ENCODE measurements around the gene HPCAL4.

HPCAL4 gene

GRCh38 chr1:39639305-39640130, 51.7 kb downstream of the HPCAL4 start, which contains the start of gene HEYL:
Gene HEYL (minus strand): TSS chr1:39639643. CDS start chr1:39639625, 18 bp downstream.
- Histone ChIP-seq H3K9ac (ENCODE audit: low read length in 2 of 2) (peak within 1 kb of the TSS; percentile 9 to 21), H3K36me3 (ENCODE audit: control insufficient read depth in 2 of 2, insufficient read depth in 2 of 2, low read length in 2 of 2) (no peaks in the 10 kb centered on the region), H3K27ac (ENCODE audit: low read length) (peak within 1 kb of the TSS; percentile 41), H3K27me3 (ENCODE audit: control insufficient read depth in 1 of 2, insufficient read depth in 2 of 2, low read length in 2 of 2) (peaks cover 38% of the 10 kb centered on the region in 2 donors), H3K4me3 (ENCODE audit: low read length in 2 of 2) (peak within 1 kb of the TSS; percentile 6 to 62), H3K4me1 (ENCODE audit: control insufficient read depth, insufficient read depth, low read length) (no peaks in the 10 kb centered on the region), H3K9me3 (ENCODE audit: control insufficient read depth in 2 of 2, low read length in 2 of 2) (no peaks in the 10 kb centered on the region)

- no peaks in the 10 kb centered on the region for H3K36me3 ChIP-seq (ENCODE audit: control insufficient read depth in 2 of 2, insufficient read depth in 2 of 2, low read length in 2 of 2)
- peak overlapping the region; percentile 18 for H3K27ac ChIP-seq (ENCODE audit: low read length)
- H3K9me3 ChIP-seq (ENCODE audit: control insufficient read depth in 2 of 2, low read length in 2 of 2), result no peaks in the 10 kb centered on the region
- H3K27me3 ChIP-seq (ENCODE audit: control insufficient read depth in 1 of 2, insufficient read depth in 2 of 2, low read length in 2 of 2), result peaks cover 38% of the 10 kb centered on the region in 2 donors
- peak overlapping the region; percentile 6 to 62 for H3K4me3 ChIP-seq (ENCODE audit: low read length in 2 of 2)
- H3K4me1 ChIP-seq (ENCODE audit: control insufficient read depth, insufficient read depth, low read length), result no peaks in the 10 kb centered on the region
- peak overlapping the region; percentile 9 to 21 for H3K9ac ChIP-seq (ENCODE audit: low read length in 2 of 2)
Measured at GRCh38 chr1:39638965-39639304, 52.3 kb downstream of the HPCAL4 start.

GRCh38 chr1:39637361-39637760, 53.9 kb downstream of the HPCAL4 start:
- peaks cover 37 to 44% of the 10 kb centered on the region in 2 donors for H3K27me3 ChIP-seq (ENCODE audit: control insufficient read depth in 1 of 2, insufficient read depth in 2 of 2, low read length in 2 of 2)
- no peak overlapping the region for H3K27ac ChIP-seq (ENCODE audit: low read length)
- peak overlapping the region; percentile 24 to 62 for H3K4me3 ChIP-seq (ENCODE audit: low read length in 2 of 2)
- peak overlapping the region; percentile 8 to 13 for H3K9ac ChIP-seq (ENCODE audit: low read length in 2 of 2)
- H3K4me1 ChIP-seq (ENCODE audit: control insufficient read depth, insufficient read depth, low read length), result peaks cover 7% of the 10 kb centered on the region
- no peaks in the 10 kb centered on the region for H3K36me3 ChIP-seq (ENCODE audit: control insufficient read depth in 2 of 2, insufficient read depth in 2 of 2, low read length in 2 of 2)
- H3K9me3 ChIP-seq (ENCODE audit: control insufficient read depth in 2 of 2, low read length in 2 of 2), result no peaks in the 10 kb centered on the region

DNA sequence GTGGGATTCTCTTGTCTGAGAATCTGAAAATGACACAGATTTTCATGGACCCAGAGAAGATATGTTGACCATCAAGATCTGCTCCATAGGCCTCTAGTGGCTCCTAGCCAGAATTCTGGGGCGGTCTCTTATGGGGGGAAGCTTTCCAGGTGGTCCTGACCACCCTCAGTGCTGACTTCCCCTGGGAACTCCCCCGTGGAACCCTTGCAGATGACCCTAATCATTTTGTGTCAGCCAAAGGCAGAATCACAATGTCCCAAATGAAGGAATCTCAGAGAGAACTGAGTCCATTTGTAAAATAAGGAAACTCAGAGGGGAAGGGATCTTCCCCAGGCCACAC, 55.4 kb downstream of the HPCAL4 start:
- Histone ChIP-seq H3K27me3 (ENCODE audit: control insufficient read depth in 1 of 2, insufficient read depth in 2 of 2, low read length in 2 of 2) (peaks cover 35 to 44% of the 10 kb centered on the region in 2 donors), H3K4me1 (ENCODE audit: control insufficient read depth, insufficient read depth, low read length) (peaks cover 11% of the 10 kb centered on the region), H3K27ac (ENCODE audit: low read length) (peak overlapping the region; percentile 41), H3K9ac (ENCODE audit: low read length in 2 of 2) (no peak overlapping the region), H3K36me3 (ENCODE audit: control insufficient read depth in 2 of 2, insufficient read depth in 2 of 2, low read length in 2 of 2) (no peaks in the 10 kb centered on the region), H3K4me3 (ENCODE audit: low read length in 2 of 2) (peak overlapping the region; percentile 40 to 41), H3K9me3 (ENCODE audit: control insufficient read depth in 2 of 2, low read length in 2 of 2) (no peaks in the 10 kb centered on the region)

DNA sequence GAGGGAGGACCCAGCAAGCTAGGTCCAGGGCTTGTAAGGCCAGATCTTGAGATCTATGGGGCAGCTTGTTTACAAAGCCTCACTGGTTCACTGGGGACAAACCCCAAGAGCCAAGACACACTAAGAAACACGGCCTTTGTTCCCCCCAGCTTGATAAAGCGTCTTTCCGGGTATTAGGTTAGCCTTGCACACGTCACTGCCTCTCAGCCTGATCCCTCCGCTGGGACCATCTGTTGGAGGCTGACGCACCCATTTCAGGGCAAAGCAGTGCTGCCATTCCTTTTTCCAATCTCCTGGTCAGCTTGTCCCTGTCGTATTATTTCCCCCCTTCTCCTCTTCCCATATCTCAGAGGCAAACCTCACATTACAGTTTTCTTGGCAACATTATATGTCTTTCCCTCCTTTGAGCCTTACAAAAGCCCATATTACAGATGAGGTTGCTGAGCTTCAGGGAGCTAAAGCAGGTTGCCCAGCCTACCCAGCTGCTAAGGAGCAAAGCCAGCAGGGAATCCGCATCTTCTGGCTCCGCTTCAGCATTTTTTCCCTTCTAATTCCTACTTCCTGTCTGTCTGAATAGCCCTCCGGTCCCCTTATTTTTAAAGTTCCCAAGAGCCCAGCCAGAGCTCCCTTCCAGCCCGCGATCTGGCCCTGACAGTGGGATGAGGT, 55.9 kb downstream of the HPCAL4 start:
- Histone ChIP-seq H3K9me3 (ENCODE audit: control insufficient read depth in 2 of 2, low read length in 2 of 2) (no peaks in the 10 kb centered on the region), H3K4me1 (ENCODE audit: control insufficient read depth, insufficient read depth, low read length) (peaks cover 11% of the 10 kb centered on the region), H3K9ac (ENCODE audit: low read length in 2 of 2) (no peak overlapping the region), H3K36me3 (ENCODE audit: control insufficient read depth in 2 of 2, insufficient read depth in 2 of 2, low read length in 2 of 2) (no peaks in the 10 kb centered on the region), H3K4me3 (ENCODE audit: low read length in 2 of 2) (peak overlapping the region; percentile 40 to 41), H3K27ac (ENCODE audit: low read length) (peak overlapping the region; percentile 41), H3K27me3 (ENCODE audit: control insufficient read depth in 1 of 2, insufficient read depth in 2 of 2, low read length in 2 of 2) (peaks cover 34 to 42% of the 10 kb centered on the region in 2 donors)

DNA sequence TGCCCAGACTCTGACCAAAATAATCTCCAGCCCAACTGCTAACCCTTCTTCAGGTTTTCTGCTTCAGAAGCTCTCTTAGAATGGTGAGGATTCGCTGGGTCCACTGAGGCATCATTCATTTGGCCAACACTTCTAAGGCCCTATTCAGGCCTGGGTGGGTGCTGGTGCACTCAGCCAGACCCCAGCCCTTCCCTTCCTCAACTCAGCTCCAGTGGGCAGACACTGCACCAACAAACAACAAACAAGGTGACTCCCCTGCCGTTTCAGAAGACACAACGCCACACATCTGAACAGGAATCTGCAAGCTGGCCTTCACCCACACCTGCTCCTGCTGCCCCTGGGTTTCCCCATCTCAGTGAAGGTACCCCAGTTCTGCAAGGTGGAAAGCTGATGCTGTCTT, 57.8 kb downstream of the HPCAL4 start:
- Histone ChIP-seq H3K4me3 (ENCODE audit: low read length in 2 of 2) (peak overlapping the region; percentile 17 to 49), H3K4me1 (ENCODE audit: control insufficient read depth, insufficient read depth, low read length) (peaks cover 11% of the 10 kb centered on the region), H3K27ac (ENCODE audit: low read length) (peak overlapping the region; percentile 24), H3K36me3 (ENCODE audit: control insufficient read depth in 2 of 2, insufficient read depth in 2 of 2, low read length in 2 of 2) (peaks cover 2% of the 10 kb centered on the region in 2 donors), H3K27me3 (ENCODE audit: control insufficient read depth in 1 of 2, insufficient read depth in 2 of 2, low read length in 2 of 2) (peaks cover 25% of the 10 kb centered on the region in 2 donors), H3K9me3 (ENCODE audit: control insufficient read depth in 2 of 2, low read length in 2 of 2) (no peaks in the 10 kb centered on the region), H3K9ac (ENCODE audit: low read length in 2 of 2) (peak overlapping the region; percentile 24 to 47)

- Histone ChIP-seq H3K4me3 (ENCODE audit: low read length in 2 of 2) (peak overlapping the region; percentile 17 to 58), H3K4me1 (ENCODE audit: control insufficient read depth, insufficient read depth, low read length) (peaks cover 11% of the 10 kb centered on the region), H3K27me3 (ENCODE audit: control insufficient read depth in 1 of 2, insufficient read depth in 2 of 2, low read length in 2 of 2) (peaks cover 19 to 23% of the 10 kb centered on the region in 2 donors), H3K9ac (ENCODE audit: low read length in 2 of 2) (peak overlapping the region; percentile 24 to 47), H3K36me3 (ENCODE audit: control insufficient read depth in 2 of 2, insufficient read depth in 2 of 2, low read length in 2 of 2) (peaks cover 2% of the 10 kb centered on the region in 2 donors), H3K9me3 (ENCODE audit: control insufficient read depth in 2 of 2, low read length in 2 of 2) (no peaks in the 10 kb centered on the region), H3K27ac (ENCODE audit: low read length) (peak overlapping the region; percentile 41)
Measured at GRCh38 chr1:39632682-39633417, 58.4 kb downstream of the HPCAL4 start.

- Histone ChIP-seq H3K4me1 (ENCODE audit: control insufficient read depth, insufficient read depth, low read length) (peaks cover 11% of the 10 kb centered on the region), H3K36me3 (ENCODE audit: control insufficient read depth in 2 of 2, insufficient read depth in 2 of 2, low read length in 2 of 2) (peaks cover 2% of the 10 kb centered on the region in 2 donors), H3K27me3 (ENCODE audit: control insufficient read depth in 1 of 2, insufficient read depth in 2 of 2, low read length in 2 of 2) (peaks cover 14 to 18% of the 10 kb centered on the region in 2 donors), H3K9me3 (ENCODE audit: control insufficient read depth in 2 of 2, low read length in 2 of 2) (no peaks in the 10 kb centered on the region), H3K27ac (ENCODE audit: low read length) (no peak overlapping the region), H3K4me3 (ENCODE audit: low read length in 2 of 2) (peak overlapping the region in 1 of 2 donors; percentile 58), H3K9ac (ENCODE audit: low read length in 2 of 2) (no peak overlapping the region)
Measured at GRCh38 chr1:39632323-39632681, 58.9 kb downstream of the HPCAL4 start.

DNA sequence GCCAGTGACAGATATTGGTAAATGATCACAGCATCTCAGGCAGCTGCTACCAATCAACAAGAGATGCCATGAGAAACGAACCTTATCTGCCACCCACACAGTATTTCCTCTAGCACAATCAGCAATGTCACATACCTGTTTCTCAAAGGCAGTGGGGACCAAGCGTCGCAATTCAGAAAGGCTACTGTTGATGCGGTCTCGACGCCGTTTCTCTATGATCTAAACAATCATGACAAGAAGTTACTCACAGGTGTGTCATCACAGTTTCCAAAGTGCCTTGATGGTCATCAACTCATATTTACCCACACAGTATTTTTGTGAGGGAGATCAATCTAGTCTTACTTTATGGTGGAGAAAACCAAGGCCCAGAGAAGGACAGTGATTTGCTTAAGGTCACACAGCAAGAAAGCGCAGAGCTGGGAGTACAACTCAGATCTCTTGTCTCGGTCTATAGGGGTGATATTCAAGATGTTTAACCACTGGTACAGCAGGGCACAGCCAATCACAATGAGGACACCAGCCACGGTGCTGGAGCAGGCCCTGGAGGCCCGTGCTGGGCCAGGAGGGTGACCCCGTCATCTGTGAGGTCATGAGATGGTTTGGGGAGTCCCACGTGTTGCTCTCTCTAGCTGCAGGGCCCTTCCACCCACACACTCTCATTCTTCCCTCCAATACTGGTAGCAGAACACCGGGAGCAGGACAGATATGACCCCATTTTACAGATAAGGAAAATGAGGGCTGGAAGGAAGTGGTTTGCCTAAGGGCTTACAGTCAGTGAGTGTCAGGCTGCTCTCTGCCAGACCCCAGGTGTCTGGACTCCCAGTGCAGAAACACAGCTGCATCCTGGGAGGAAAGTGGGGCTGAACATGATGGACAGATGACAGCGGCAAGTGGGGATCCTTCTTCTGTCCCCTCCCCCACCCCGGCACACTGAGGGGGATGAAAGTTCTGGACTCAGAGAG, 59.6 kb downstream of the HPCAL4 start:
- Histone ChIP-seq H3K4me3 (ENCODE audit: low read length in 2 of 2) (no peak overlapping the region), H3K36me3 (ENCODE audit: control insufficient read depth in 2 of 2, insufficient read depth in 2 of 2, low read length in 2 of 2) (peaks cover 2 to 5% of the 10 kb centered on the region in 2 donors)

More for the DNA sequence above, 59.6 kb downstream of the HPCAL4 start:
- Histone ChIP-seq H3K27ac (ENCODE audit: low read length) (no peak overlapping the region), H3K9ac (ENCODE audit: low read length in 2 of 2) (no peak overlapping the region), H3K27me3 (ENCODE audit: control insufficient read depth in 1 of 2, insufficient read depth in 2 of 2, low read length in 2 of 2) (peaks cover 8 to 13% of the 10 kb centered on the region in 2 donors), H3K4me1 (ENCODE audit: control insufficient read depth, insufficient read depth, low read length) (peaks cover 12% of the 10 kb centered on the region), H3K9me3 (ENCODE audit: control insufficient read depth in 2 of 2, low read length in 2 of 2) (no peaks in the 10 kb centered on the region)
